NT2/D1 (cell line): Measurements from ENCODE around the gene ARHGEF11.
A peak's percentile ranks its signal among the peaks of the same experiment; 100 is the strongest.

Experiments
- SUZ12 ChIP-seq: IDR thresholded peaks from 2 replicates; pipeline ENCODE4 v1.6.1; 2011; ENCODE audit not compliant: insufficient read length, insufficient read depth; ENCODE audit errors: extremely low read depth
- YY1 ChIP-seq: IDR thresholded peaks from 2 replicates; pipeline ENCODE4 v1.6.1; 2011; ENCODE audit not compliant: insufficient read length, insufficient read depth
- ZNF274 ChIP-seq: IDR thresholded peaks from 2 replicates; pipeline ENCODE4 v1.6.1; 2011; ENCODE audit warnings: mild to moderate bottlenecking, low read depth, low read length

DNA sequence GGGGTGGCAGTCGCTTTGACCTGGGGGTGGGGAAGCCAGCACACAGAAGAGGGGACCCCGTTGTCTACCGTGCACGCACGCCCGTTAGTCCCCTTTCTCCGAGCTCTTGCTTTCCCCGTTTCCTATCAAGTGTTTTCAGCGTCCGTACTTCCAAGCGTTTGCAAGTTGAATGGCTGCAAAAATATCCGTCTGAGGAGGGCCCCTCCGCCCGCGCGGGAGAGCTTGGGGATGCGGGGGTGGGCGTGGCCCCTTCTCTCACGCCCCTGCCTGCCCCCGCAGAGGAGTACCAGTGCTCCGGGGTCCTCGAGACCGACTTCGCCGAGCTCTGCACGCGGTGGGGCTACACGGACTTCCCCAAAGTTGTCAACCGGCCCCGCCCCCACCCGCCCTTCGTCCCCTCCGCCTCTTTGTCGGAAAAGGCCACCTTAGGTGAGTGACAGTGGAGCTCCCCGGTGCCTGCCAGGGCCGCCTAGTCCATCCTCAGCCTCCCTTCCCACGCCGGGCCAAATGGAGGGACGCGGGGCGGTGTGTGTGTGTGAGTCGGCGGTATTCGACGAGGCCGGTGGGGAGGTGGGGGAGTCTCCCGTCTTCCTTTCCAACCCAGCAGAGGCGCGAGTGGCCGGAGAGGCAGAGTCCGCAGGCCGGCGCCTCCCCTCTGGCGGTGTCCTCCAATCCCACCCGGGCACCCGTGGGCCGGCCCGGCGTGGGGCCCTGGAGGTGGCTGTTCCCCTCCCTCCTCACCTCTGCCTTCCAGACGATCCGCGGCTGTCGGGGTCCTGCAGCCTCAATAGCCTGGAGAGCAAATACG lies 121.7 kb downstream of the ARHGEF11 start:
- TF ChIP-seq YY1, result no peak
- peak; percentile 75 for TF ChIP-seq SUZ12
- TF ChIP-seq ZNF274, result no peak
